GM12864 (cell line): ENCODE results near the gene ZNF419.
A peak's percentile ranks its signal among the peaks of the same experiment; 100 is the strongest.
"Not testable (repeated sequence)": the region's sequence is repeated elsewhere in the genome, so short reads cannot be mapped to it uniquely, and the experiment has no call there.

Experiments used
- DNase-seq: peaks from one replicate; pipeline ENCODE4 v3.0.0-alpha.2; 2011; ENCODE audit warnings: low read depth
- H3K4me3 ChIP-seq: 2 replicates; pipeline ENCODE4 v1.5.1; 2011; ENCODE audit warnings: mild to moderate bottlenecking, low read depth, low read length, control low read depth
- CTCF ChIP-seq: IDR thresholded peaks from 2 replicates; pipeline ENCODE4 v1.5.1; 2011; ENCODE audit warnings: low read depth, mild to moderate bottlenecking, moderate library complexity, low read length, control low read depth, inconsistent platforms; ENCODE audit errors: missing control alignments

Gene ZNF419

GRCh38 chr19:57506163-57506562 is 18.6 kb downstream of the ZNF419 start:
- DNase-seq = no peak
- TF ChIP-seq CTCF = no peak
- no peak overlapping the region for H3K4me3 ChIP-seq

- no peak overlapping the region for H3K4me3 ChIP-seq
- no peak for DNase-seq
- TF ChIP-seq CTCF = no peak
Measured at GRCh38 chr19:57511484-57511883, 23.9 kb downstream of the ZNF419 start.

- H3K4me3 ChIP-seq = no peak overlapping the region
- DNase-seq = no peak
- no peak for TF ChIP-seq CTCF
Measured at GRCh38 chr19:57512845-57513244, 25.3 kb downstream of the ZNF419 start.

GRCh38 chr19:57515255-57515654 is 27.7 kb downstream of the ZNF419 start:
- DNase-seq = no peak
- no peak overlapping the region for H3K4me3 ChIP-seq
- no peak for TF ChIP-seq CTCF

- H3K4me3 ChIP-seq, DNase-seq: not testable (repeated sequence)
Measured at GRCh38 chr19:57518021-57518420, 30.5 kb downstream of the ZNF419 start.

GRCh38 chr19:57527136-57527881 is 39.8 kb downstream of the ZNF419 start, which contains the start of gene ZNF549:
ZNF549 (plus strand) TSS chr19:57527356; CDS start chr19:57527574, 218 bp downstream.
- no peak for TF ChIP-seq CTCF
- H3K4me3 ChIP-seq = peak within 1 kb of the TSS; percentile 93
- peak; percentile 82 for DNase-seq

- no peak for TF ChIP-seq CTCF
- DNase-seq = no peak
- H3K4me3 ChIP-seq = no peak overlapping the region
Measured at GRCh38 chr19:57537953-57538547, 50.5 kb downstream of the ZNF419 start.
